GM21447 (cell line): ENCODE results near the gene ROCK2.

Experiments used
- ATAC-seq: cut with Tn5 transposase; IDR thresholded peaks from one replicate; pipeline ENCODE4 v1.9.1; 2021; ENCODE audit not compliant: unreplicated experiment

The ROCK2 gene

DNA sequence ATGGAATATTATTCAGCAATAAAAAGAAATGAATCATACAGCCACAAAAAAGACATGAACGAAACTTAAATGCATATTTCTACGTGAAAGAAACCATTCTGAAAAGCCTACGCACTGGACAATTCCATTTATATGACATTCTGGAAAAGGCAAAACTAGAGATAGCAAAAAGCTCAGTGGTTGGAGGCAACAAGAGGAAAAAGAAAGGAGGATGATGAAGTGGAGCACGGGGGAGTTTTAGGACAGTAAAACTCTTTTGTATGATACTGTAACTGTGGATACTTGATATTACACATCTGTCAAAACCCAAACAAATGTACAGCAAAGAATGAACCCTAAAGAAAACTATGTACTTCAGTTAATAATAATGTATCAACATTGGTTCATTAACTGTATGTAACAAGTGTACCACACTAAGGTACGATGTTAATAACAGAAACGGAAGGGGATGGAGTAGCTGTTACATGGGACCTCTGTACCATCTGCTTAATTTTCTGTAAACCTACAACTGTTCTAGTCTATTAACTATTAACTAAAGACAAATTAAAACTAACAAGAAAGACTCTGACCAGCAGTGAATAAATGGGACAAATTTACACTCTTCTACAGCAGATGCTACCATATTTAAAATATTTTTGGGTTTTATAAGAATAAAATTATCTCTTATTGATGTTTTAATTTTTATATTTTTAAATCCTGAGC lies 31.5 kb downstream of the ROCK2 start:
- no peak for ATAC-seq

DNA sequence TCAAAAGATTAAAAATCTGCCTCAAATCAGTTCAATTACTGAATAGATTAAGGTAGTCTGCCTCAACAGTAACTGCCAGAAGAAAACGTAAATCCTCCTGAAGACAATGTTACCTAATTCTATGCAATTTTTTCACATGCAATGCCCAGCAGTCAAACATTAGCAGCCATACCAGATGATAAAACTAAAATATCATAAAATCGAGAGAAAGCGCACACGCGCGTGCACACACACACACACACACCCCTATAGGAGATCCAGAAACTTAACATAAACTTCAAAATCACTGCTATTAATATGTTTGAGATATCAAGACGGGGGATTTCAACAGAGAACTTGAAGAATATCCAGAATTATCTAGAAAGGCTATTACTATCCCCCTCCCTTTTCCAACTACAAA lies 32.9 kb downstream of the ROCK2 start:
- no peak for ATAC-seq

DNA sequence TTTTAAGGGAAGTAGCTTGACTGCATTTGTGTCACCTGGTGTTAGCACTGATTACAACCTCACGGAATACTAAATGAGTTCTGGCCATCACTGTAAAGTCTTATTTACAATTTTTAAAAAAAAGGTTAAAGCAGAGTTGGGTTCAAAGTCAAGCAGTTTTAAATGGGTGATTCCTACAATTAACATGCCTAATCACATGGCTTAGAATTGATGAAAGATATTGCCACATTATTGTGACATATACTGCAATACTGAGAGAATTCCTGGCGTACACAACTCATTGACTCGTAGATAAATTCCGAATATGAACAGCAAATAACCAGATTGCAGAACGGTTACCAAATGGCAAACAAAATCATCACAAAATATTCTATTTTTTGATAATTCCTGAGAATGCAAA lies 34.2 kb downstream of the ROCK2 start:
- ATAC-seq: no peak

DNA sequence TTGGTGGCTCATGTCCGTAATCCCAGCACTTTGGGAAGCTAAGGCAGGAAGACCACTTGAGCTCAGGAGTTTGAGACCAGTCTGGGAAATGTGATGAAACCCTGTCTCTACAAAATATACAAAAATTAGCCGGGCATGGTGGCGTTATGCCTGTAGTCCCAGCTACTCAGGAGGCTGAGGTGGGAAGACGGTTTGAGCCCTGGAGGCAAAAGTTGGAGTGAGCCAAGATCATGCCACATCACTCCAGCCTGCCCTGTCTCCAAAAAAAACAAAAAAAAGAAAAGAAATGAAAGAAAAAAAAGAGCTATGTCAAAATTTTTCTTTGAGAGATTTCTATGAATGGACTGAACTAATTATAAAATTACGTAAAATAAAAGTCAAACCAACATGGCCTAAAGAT lies 34.7 kb downstream of the ROCK2 start:
- no peak for ATAC-seq

DNA sequence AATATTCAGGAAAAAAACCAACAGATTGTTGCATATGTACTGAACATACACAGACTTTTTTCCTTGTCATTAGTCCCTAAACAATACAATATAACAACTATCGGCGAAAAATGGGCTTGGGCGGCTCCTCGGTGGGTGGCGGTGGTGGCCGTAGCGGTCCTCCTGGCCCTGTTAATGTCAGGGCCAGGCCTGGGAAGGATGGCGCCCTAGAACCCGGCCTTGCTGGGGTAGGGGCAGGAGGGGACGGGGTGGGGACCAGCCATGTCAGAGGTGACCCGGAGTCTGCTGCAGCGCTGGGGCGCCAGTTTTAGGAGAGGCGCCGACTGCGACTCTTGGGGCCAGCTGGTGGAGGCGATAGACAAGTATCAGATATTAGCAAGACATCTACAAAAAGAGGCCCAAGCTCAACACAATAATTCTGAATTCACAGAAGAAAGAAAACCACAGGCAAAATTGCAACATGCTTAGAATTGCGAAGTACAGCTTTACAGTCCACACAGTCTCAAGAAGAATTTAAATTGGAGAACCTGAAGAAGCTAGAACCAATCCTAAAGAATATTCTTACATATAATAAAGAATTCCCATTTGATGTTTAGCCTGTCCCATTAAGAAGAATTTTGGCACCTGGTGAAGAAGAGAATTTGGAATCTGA lies 36.5 kb downstream of the ROCK2 start:
- no peak for ATAC-seq

DNA sequence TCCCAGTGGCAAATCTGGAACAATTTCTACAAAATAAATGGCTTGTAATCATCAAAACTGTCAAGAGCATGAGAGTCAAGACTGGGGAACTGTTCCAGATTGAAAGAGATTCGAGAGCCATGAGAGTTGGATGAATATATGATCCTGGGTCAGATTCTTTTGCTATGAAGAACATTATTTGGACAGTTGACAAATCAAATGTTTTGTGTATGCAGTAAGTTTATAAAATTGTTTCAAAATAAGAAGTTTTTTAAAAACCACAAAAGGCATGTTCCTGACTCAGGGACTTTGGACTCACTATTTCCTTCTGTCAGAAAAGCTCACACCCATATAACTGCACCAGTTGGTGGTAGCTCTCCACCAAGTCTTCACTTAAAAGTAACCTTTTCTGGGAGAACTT lies 38.5 kb downstream of the ROCK2 start:
- ATAC-seq: no peak

DNA sequence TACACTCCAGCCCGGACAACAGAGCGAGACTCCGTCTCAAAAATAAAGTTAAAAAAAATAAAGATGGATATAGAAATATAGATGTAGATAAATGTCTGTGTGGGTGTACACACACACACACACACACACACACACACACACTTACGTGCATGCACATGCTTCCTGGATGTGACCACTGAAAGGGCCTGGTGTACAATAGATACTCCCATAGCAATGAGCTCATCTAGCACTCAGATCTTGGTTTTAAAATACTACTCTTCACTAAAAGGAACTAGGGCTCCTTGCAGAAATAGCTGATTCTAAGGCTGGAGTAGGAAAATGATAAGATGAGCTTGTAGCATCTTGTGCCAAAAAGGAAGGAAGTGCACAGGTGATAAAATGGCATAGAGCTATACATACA lies 39.1 kb downstream of the ROCK2 start:
- no peak for ATAC-seq

DNA sequence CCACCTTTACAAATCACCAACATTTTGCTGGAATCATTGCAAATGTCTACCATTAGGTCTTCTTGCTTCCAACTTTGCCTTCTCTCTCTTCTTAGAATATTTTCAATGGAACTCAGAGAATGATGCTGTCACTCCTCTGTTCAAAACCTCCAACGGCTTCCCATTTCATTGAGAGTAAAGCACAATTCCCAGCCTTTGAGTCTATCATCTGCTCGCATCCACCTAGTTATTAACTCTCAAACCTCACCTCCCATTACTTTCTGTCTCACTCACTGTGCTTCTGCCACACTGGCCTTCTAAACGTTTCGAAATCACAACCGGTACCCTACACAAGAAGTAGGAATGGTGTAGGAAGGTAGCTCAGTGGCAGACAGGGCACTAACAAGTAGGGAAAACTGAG lies 40.0 kb downstream of the ROCK2 start:
- ATAC-seq: no peak

DNA sequence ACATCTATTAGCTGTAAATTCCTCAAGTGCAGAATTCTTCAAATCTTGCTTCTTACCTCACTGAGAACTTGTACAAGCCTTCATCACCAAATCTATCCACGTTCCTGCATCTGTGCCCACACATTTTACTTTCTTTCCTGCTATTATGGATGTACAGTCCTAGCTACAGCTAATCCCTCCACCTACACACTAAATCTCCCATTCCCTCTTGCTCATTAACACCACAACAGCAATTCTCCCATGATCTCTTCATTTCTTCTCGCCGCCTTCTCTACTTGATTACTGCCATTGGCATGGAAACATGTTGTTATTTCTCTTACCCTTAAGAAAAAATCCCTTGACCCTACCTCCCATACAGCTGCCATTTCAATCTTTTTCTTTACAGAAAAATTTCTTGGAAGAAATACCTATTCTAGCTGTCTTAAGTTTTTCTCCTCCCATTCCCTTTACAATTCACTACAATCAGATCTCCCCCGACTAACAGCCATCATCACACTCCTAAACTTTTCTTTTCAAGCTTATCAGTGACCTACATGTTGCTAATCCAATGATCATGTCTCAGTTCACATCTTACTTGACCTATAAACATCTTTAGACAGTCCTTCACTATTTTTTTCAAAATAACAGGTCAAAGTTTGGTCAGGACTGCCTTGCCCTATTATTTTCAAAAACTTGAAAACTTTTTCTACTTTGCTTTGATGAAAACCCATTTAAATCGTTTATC lies 41.0 kb downstream of the ROCK2 start:
- no peak for ATAC-seq

DNA sequence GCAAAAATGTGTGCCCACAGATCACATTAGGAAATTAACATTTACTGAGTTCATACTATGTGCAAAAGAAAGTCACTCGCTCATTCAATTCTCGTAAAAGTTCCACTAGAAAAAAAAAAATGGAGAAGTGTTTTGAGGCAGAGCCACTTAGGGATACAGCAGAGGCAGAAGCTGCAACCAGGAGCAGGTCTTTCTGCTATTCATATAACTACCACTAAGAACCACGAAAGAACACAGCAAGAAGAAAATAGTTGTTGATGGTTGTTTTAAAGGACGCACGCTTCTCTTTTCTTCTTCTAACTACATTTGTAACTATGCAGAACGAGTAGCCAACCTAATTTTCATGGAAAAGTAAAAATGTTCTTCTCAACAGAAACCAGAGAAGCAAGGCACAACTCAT lies 45.0 kb downstream of the ROCK2 start:
- ATAC-seq: no peak

DNA sequence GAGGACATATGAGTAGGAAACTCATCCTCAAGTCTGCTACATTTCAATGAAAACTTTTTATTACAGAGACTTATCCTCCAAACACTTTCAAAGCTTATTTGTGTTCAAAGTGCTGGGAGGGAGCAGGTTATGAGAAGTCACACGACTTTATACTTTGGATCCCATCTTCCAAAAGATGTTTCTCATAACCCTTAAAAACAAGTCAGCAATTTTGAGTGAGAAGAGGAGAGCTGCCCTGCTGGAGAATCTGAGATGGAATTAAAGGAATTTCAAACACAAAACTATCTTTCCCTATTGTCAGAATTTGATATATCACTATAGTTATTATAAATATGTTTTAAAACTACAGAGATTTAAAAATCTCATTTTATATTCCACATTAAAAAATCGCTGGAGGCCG lies 45.8 kb downstream of the ROCK2 start:
- no peak for ATAC-seq

DNA sequence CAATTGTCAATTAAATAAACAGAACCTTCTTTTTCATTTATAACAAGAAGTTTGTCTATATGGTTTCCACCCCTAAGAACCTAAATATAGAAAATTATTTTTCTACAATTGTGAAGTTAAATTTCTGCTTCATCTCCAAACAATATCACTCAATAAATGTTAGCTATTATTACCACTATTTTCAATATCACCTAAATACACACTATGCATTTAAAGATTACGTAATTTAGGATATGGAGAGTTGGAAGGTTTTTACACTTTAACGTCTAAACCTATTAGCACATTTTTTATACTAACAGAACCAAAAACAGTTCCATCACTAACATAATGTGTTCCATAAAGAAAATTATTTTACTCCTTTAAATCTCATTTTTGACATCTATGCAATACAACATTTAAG lies 48.0 kb downstream of the ROCK2 start:
- no peak for ATAC-seq

DNA sequence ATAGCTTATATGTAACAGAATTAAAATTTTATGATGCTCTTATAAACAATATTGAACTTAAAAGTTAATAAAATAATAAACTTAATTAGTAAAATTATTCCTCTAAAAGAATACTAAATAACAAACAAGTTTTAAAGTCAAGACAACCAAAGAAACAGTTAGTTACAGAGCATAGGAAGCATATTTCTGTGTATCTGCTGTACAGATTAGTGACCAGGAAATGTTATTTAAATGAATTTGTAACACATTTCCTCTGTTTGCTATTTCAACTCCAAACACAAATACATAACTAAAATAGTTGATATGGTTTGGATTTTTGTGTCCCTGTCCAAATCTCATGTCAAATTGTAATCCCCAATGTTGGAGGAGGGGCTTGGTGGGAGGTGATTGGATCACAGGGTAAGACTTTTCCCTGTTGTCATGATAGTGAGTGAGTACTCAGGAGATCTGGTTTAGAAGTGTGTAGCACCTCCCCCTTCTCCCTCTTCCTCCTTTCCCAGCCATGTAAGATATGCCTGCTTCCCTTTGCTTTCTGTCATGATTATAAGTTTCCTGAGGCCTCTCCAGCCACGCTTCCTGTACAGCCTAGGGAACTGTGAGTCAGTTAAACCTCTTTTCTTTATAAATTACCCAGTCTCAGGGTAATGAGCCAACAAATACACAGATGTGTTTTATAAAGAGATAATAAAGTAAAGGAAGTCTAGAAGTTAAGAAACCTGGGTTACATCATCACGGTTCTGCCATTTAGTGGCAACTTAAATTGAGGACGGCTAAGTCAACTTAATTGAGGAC lies 51.8 kb downstream of the ROCK2 start:
- ATAC-seq: no peak

DNA sequence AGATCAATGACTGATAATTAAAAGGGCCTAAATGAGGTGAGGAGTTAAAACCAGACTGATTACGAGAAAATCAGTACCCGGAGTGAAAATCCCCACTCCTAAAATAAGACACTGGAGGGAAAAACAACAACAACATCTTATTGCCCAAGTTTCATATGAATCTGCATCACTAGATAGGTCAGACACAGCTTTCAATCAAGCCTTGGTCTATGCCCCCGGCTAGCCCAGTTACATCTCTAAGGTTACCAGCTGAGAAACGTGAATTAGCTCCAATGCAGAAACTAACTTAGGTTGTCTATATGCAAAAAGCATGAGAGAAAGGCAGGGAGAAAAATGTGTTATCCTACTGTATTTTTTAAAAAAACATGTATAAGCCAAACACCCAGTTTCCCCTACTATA lies 53.7 kb downstream of the ROCK2 start:
- ATAC-seq: no peak

DNA sequence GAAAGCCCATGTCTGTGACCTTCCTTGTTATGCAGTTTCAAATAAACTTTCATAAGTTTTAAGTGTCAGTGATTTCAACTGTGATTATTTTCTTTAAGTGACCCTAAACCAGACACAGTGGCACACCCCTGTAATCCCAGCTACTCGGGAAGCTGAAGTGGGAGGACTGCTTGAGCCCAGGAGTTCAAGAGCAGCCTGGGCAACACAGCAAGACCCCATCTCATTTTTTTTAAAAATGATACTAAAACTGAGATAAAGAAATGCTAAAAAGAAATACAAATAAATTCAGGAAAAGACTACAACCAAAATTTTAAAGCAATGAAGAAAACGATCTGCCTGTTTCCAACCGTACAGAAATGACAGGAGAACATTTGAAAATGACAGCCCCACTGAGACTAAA lies 54.2 kb downstream of the ROCK2 start:
- no peak for ATAC-seq

DNA sequence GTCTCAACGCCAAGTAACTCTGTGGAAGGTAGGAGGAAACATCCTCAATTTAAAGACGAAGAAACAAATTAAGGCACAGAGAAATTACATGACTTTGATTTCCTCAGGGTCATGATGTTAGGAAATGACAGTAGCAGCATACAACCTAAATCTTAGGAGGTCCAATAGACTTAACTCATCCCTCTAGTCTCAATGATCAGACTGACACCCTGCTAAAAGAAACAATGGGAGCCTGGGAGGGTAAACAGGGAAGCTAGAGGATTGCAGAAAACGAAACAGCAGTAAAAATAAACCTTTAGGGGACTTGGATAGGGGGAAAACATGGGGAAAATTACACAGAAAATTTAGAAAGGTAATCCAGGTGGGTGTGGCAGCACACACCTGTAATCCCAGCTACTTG lies 56.0 kb downstream of the ROCK2 start:
- no peak for ATAC-seq

DNA sequence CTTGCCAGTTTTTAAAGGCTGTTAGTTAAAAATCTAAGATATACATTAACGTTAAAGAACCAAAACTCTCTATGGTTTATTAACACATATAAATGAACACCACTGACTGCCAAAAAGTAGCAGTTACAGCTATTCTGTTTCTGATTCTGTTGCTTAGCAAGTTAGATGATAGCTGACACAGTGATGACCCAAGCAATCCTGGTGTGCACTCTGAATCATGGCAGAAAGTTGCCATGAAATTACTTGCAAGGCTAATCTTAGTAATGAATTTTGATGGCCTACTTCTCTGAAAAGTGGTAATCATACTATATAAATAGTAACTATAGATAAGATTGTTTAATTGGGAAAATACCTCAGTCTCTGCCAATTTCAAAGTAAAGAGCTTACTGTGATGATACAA lies 57.7 kb downstream of the ROCK2 start:
- no peak for ATAC-seq

DNA sequence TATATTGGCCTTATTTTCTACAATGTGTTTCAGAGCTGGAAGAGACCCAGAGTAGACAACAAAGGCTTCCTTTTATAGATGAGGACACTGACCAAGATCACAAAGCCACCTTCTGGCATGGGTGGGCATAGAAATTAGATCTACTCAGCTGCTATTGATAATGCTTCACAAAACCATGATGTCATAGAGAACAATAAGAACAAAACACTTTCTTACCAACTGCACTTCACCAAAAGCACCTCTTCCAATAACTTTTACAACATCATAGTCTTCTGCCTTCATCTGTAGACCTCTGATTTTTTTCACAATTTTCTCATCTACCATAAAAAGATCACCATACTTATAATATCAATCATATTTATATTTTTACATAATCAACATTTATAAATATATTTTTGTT lies 58.1 kb downstream of the ROCK2 start:
- no peak for ATAC-seq

DNA sequence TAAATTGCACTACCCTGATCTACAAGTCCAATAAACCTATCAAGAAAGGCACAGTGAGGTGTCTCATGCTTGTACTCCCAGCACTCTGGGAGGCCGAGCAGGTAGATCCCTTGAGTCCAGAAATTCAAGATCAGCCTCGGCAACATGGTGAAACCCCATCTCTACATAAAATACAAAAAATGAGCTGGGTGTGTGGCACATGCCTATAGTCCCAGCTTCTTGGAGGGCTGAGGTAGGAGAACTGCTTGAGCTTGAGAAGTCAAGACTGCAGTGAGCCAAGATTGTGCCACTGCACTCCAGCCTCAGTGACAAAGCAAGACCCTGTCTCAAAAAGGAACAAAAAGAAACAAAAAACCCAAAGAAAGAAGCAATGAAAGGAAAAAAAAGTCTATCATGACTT lies 58.9 kb downstream of the ROCK2 start:
- no peak for ATAC-seq

DNA sequence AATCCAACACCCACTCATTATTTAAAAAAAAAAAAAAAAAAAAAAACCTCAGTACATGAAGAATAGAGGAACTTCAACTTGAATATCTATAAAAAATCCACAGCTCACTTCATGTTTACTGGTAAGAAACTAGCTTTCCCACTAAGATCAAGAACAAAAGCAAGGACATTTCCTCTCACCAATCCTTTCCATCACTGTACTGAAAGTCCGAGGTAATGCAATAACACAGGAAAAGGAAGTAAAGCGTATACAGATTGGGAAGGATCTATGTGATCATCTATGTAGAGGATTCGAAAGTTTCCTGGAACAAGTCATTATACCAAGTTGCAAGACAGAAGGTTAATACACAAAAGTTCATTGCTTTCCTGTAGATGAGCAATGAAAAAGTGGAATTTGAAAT lies 63.2 kb downstream of the ROCK2 start:
- no peak for ATAC-seq

DNA sequence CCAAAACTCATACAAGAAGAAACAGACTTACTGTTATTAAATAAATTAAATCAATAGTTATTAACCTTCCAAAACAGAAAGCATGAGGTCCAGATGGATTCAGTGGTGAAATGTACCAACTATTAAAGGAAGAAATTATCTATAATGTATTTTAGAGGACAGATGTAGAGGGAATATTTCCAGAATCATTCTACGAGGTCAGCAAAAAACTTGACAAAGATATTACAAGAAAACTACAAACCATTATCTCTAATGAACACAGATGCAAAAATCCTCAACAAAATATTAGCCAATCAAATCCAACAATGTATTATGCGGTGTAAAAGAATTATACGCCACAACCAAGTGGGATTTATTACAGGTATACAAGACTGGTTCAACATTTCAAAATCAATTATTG lies 63.7 kb downstream of the ROCK2 start:
- ATAC-seq: no peak

DNA sequence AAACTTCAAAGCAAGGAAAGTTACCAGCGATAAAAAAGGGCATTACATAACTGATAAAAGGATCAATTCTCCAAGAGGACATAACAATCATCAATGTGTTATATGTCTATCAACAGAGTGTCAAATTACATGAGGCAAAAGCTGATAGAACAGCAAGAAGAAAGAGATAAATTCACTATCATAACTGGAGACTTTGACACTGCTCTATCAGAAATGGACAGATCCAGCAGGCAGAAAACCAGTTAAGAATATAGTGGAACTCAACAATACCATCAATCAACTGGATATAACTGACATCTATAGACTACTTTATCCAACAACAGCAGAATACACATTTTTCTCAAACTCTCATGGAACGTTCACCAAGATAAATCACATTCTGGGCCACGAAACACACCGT lies 65.0 kb downstream of the ROCK2 start:
- ATAC-seq: no peak
